Activated naive CD8-positive, alpha-beta T cell treated with anti-CD3 and anti-CD28 coated beads, Interleukin-2, amount 50 U/mL, for 24 hours (primary cell): ENCODE measurements around the gene MDK.

Experiments
- ATAC-seq: fragments of 150-1000 bp; cut with Tn5 transposase; one replicate; pipeline ENCODE4 v1.10.0; 2021
- DNase-seq: peaks from one replicate; pipeline ENCODE4 v3.0.0; 2021
- H3K27ac Mint-ChIP-seq: one replicate; pipeline ENCODE4 v1.8.0; 2021; ENCODE audit warnings: mild to moderate bottlenecking, mixed read lengths
- H3K27me3 Mint-ChIP-seq: one replicate; pipeline ENCODE4 v1.8.0; 2021; ENCODE audit warnings: mixed read lengths
- H3K36me3 Mint-ChIP-seq: one replicate; pipeline ENCODE4 v1.8.0; 2021; ENCODE audit warnings: low read depth, mixed read lengths
- H3K4me1 Mint-ChIP-seq: one replicate; pipeline ENCODE4 v1.8.0; 2021; ENCODE audit warnings: mixed read lengths
- H3K4me3 Mint-ChIP-seq: one replicate; pipeline ENCODE4 v1.8.0; 2021; ENCODE audit warnings: mild to moderate bottlenecking, moderate library complexity, mixed read lengths
- H3K9me3 Mint-ChIP-seq: one replicate; pipeline ENCODE4 v1.8.0; 2021; ENCODE audit warnings: mixed read lengths

Gene MDK

GRCh38 chr11:46381048-46381818 is at the start of gene MDK:
Gene MDK (plus strand): TSS chr11:46381669. CDS start chr11:46382058, 389 bp downstream.
- DNase-seq (no peak), ATAC-seq (peak; percentile 12)
- Mint-ChIP-seq H3K27me3 (peaks cover 24% of the 10 kb centered on the region), H3K9me3 (no peaks in the 10 kb centered on the region), H3K36me3 (peaks cover 8% of the 10 kb centered on the region), H3K4me1 (peaks cover 10% of the 10 kb centered on the region), H3K27ac (no peak within 1 kb of the TSS), H3K4me3 (peak within 1 kb of the TSS; percentile 67)

- H3K27ac Mint-ChIP-seq = no peak overlapping the region
These were observed 49.3 kb upstream of the MDK start for GRCh38 chr11:46332093-46332567.

GRCh38 chr11:46332568-46333393 is 48.7 kb upstream of the MDK start:
- no peak overlapping the region for H3K27ac Mint-ChIP-seq
- ATAC-seq (peak; percentile 11), DNase-seq (peak; percentile 44)
- H3K4me3 Mint-ChIP-seq = peak overlapping the region; percentile 59
- peaks cover 11% of the 10 kb centered on the region for H3K27me3 Mint-ChIP-seq
- H3K9me3 Mint-ChIP-seq = no peaks in the 10 kb centered on the region
- peaks cover 48% of the 10 kb centered on the region for H3K4me1 Mint-ChIP-seq
- H3K36me3 Mint-ChIP-seq = no peaks in the 10 kb centered on the region

More at GRCh38 chr11:46332093-46332567, 49.3 kb upstream of the MDK start:
- H3K27me3 Mint-ChIP-seq = peaks cover 13% of the 10 kb centered on the region
- no peaks in the 10 kb centered on the region for H3K9me3 Mint-ChIP-seq
- ATAC-seq = no peak
- no peaks in the 10 kb centered on the region for H3K36me3 Mint-ChIP-seq
- no peak for DNase-seq
- H3K4me3 Mint-ChIP-seq = peak overlapping the region; percentile 51
- H3K4me1 Mint-ChIP-seq = peaks cover 44% of the 10 kb centered on the region

- Mint-ChIP-seq H3K4me3 (peak overlapping the region; percentile 59), H3K9me3 (no peaks in the 10 kb centered on the region), H3K4me1 (peaks cover 50% of the 10 kb centered on the region), H3K27me3 (peaks cover 11% of the 10 kb centered on the region), H3K27ac (no peak overlapping the region), H3K36me3 (no peaks in the 10 kb centered on the region)
- DNase-seq = peak; percentile 27
- ATAC-seq = no peak
These were observed 48.0 kb upstream of the MDK start for GRCh38 chr11:46333394-46333947.

- Mint-ChIP-seq H3K4me3 (peak overlapping the region; percentile 59), H3K27ac (no peak overlapping the region), H3K4me1 (peaks cover 57% of the 10 kb centered on the region), H3K9me3 (no peaks in the 10 kb centered on the region), H3K36me3 (no peaks in the 10 kb centered on the region), H3K27me3 (peaks cover 11% of the 10 kb centered on the region)
- no peak for DNase-seq
- ATAC-seq = no peak
These were observed 47.3 kb upstream of the MDK start for GRCh38 chr11:46334211-46334610.

- ATAC-seq (no peak), DNase-seq (no peak)
- Mint-ChIP-seq H3K9me3 (no peaks in the 10 kb centered on the region), H3K36me3 (no peaks in the 10 kb centered on the region), H3K27ac (no peak overlapping the region), H3K4me1 (peaks cover 52% of the 10 kb centered on the region), H3K4me3 (no peak overlapping the region), H3K27me3 (peaks cover 8% of the 10 kb centered on the region)
These were observed 46.2 kb upstream of the MDK start for GRCh38 chr11:46335271-46335670.

GRCh38 chr11:46335890-46336562 is 45.4 kb upstream of the MDK start:
- H3K4me3 Mint-ChIP-seq = no peak overlapping the region
- H3K9me3 Mint-ChIP-seq = no peaks in the 10 kb centered on the region
- H3K36me3 Mint-ChIP-seq = no peaks in the 10 kb centered on the region
- H3K4me1 Mint-ChIP-seq = peaks cover 45% of the 10 kb centered on the region
- DNase-seq (no peak), ATAC-seq (no peak)
- H3K27me3 Mint-ChIP-seq = peaks cover 8% of the 10 kb centered on the region
- no peak overlapping the region for H3K27ac Mint-ChIP-seq

- Mint-ChIP-seq H3K27ac (no peak overlapping the region), H3K27me3 (peaks cover 7% of the 10 kb centered on the region), H3K4me3 (no peak overlapping the region), H3K9me3 (no peaks in the 10 kb centered on the region), H3K4me1 (peaks cover 45% of the 10 kb centered on the region), H3K36me3 (no peaks in the 10 kb centered on the region)
- ATAC-seq (no peak), DNase-seq (no peak)
These were observed 44.8 kb upstream of the MDK start for GRCh38 chr11:46336563-46337180.

- Mint-ChIP-seq H3K36me3 (no peaks in the 10 kb centered on the region), H3K27ac (no peak overlapping the region), H3K27me3 (peaks cover 4% of the 10 kb centered on the region), H3K4me3 (no peak overlapping the region), H3K4me1 (peaks cover 45% of the 10 kb centered on the region), H3K9me3 (no peaks in the 10 kb centered on the region)
- DNase-seq (no peak), ATAC-seq (no peak)
These were observed 43.7 kb upstream of the MDK start for GRCh38 chr11:46337626-46338345.

GRCh38 chr11:46338636-46338987 is 42.9 kb upstream of the MDK start:
- peaks cover 2% of the 10 kb centered on the region for H3K27me3 Mint-ChIP-seq
- ATAC-seq = peak; percentile 38
- peaks cover 48% of the 10 kb centered on the region for H3K4me1 Mint-ChIP-seq
- H3K9me3 Mint-ChIP-seq = no peaks in the 10 kb centered on the region
- no peak overlapping the region for H3K4me3 Mint-ChIP-seq
- H3K36me3 Mint-ChIP-seq = no peaks in the 10 kb centered on the region
- no peak for DNase-seq
- peak overlapping the region; percentile 35 for H3K27ac Mint-ChIP-seq

GRCh38 chr11:46338988-46339666 is 42.3 kb upstream of the MDK start:
- Mint-ChIP-seq H3K4me1 (peaks cover 46% of the 10 kb centered on the region), H3K27me3 (no peaks in the 10 kb centered on the region), H3K4me3 (no peak overlapping the region), H3K36me3 (no peaks in the 10 kb centered on the region), H3K9me3 (no peaks in the 10 kb centered on the region), H3K27ac (peak overlapping the region; percentile 35)
- ATAC-seq (no peak), DNase-seq (no peak)

- ATAC-seq (no peak), DNase-seq (no peak)
- Mint-ChIP-seq H3K9me3 (no peaks in the 10 kb centered on the region), H3K27ac (no peak overlapping the region), H3K27me3 (no peaks in the 10 kb centered on the region), H3K4me1 (peaks cover 45% of the 10 kb centered on the region), H3K4me3 (no peak overlapping the region), H3K36me3 (no peaks in the 10 kb centered on the region)
These were observed 41.7 kb upstream of the MDK start for GRCh38 chr11:46339816-46340215.

- H3K36me3 Mint-ChIP-seq = no peaks in the 10 kb centered on the region
- peaks cover 59% of the 10 kb centered on the region for H3K4me1 Mint-ChIP-seq
- no peak for ATAC-seq
- H3K27me3 Mint-ChIP-seq = no peaks in the 10 kb centered on the region
- no peak overlapping the region for H3K4me3 Mint-ChIP-seq
- no peak overlapping the region for H3K27ac Mint-ChIP-seq
- no peaks in the 10 kb centered on the region for H3K9me3 Mint-ChIP-seq
- DNase-seq = no peak
These were observed 40.0 kb upstream of the MDK start for GRCh38 chr11:46341454-46341853.
